ENCODE measurements around the gene PSMD2. TPM values are rescaled to one million over a fixed set of nuclear protein-coding genes. Genes with fewer than 3 reads are reported as not detected.

The PSMD2 gene
- total RNA-seq, 1 experiment from 2014 or later: 285 TPM

DNA sequence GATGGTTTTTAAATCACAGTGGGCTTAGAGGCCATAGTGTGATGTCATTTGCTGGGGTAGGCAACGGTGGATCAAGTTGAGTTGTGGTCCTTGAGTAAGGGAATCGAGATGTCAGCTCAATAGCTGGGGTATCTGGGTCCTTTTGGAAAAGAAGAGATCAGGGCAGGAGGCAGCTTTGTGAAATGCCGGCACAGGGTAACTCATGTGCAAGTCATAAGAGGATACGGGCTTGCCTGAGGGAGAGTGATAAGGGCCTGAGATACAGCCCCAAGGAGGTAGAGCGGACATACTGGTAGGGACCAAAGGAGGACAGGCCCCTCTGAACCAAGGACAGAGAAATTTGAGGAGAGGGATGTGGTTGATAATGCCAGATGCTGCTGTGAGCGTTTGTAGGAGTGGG lies 34.1 kb downstream of the PSMD2 start:
- Mint-ChIP-seq H3K4me1 (ENCODE audit: low read depth, unreplicated experiment) (no peaks in the 10 kb centered on the region), H3K36me3 (ENCODE audit: insufficient read depth, unreplicated experiment) (peaks cover 98% of the 10 kb centered on the region), H3K4me3 (ENCODE audit: unreplicated experiment) (no peak overlapping the region), H3K27me3 (ENCODE audit: insufficient read depth, unreplicated experiment) (no peaks in the 10 kb centered on the region), H3K9me3 (ENCODE audit: unreplicated experiment) (no peaks in the 10 kb centered on the region), H3K27ac (ENCODE audit: unreplicated experiment) (peak overlapping the region; percentile 22)
- ChIA-PET CTCF (no interaction called here), POLR2A (no interaction called here)
- Histone ChIP-seq H3K9me3 (no peaks in the 10 kb centered on the region), H3K4me1 (no peaks in the 10 kb centered on the region), H3K36me3 (ENCODE audit: control insufficient read depth, insufficient read depth, low read length) (peaks cover 9% of the 10 kb centered on the region), H3K4me3 (ENCODE audit: low read depth, low read length) (no peak overlapping the region), H3K27me3 (replicated peaks; ENCODE audit: control insufficient read depth, insufficient read depth, low read length) (no peaks in the 10 kb centered on the region)
- TSS peak; percentile 3 for BruUV-seq (replicated peaks)
- intact Hi-C loops (cut with micrococcal nuclease; ENCODE audit: unreplicated experiment): no loop called here
- TF ChIP-seq, protein P1, sequence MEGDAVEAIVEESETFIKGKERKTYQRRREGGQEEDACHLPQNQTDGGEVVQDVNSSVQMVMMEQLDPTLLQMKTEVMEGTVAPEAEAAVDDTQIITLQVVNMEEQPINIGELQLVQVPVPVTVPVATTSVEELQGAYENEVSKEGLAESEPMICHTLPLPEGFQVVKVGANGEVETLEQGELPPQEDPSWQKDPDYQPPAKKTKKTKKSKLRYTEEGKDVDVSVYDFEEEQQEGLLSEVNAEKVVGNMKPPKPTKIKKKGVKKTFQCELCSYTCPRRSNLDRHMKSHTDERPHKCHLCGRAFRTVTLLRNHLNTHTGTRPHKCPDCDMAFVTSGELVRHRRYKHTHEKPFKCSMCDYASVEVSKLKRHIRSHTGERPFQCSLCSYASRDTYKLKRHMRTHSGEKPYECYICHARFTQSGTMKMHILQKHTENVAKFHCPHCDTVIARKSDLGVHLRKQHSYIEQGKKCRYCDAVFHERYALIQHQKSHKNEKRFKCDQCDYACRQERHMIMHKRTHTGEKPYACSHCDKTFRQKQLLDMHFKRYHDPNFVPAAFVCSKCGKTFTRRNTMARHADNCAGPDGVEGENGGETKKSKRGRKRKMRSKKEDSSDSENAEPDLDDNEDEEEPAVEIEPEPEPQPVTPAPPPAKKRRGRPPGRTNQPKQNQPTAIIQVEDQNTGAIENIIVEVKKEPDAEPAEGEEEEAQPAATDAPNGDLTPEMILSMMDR (IDR thresholded peaks at IDR 0.05; ENCODE audit: insufficient read depth in 1 of 2, low read depth in 1 of 2, low read length in 1 of 2, severe bottlenecking in 1 of 2, unreplicated experiment in 1 of 2): no peak
- DNase-seq: no peak

DNA sequence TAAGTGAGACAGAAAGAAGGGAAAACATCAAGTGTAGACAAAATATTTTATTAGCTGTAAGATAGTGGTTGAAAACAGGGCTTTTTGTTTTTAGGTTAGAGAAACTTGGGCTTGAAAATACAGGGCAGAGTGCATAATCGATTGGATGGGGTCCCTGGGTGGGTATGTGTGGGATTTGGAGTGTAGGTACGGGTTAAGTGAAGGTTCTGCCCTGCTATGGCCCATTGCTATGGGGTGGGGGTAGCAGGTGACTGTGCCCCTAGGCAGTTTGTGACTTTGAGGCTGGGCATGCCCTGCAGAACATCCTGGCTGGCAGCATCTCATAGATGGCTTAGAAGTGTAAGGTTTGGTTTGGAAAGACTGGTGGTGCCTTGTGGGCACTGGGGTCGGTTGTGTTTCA lies 34.7 kb downstream of the PSMD2 start:
- intact Hi-C loops (cut with micrococcal nuclease; ENCODE audit: unreplicated experiment): no loop called here
- H3K4me1 Mint-ChIP-seq (ENCODE audit: low read depth, unreplicated experiment): no peaks in the 10 kb centered on the region
- ChIA-PET CTCF (no interaction called here), POLR2A (no interaction called here)
- no TSS peak for BruUV-seq (replicated peaks)
- no peaks in the 10 kb centered on the region for H3K27me3 Mint-ChIP-seq (ENCODE audit: insufficient read depth, unreplicated experiment)
- H3K4me1 ChIP-seq: no peaks in the 10 kb centered on the region
- H3K27me3 ChIP-seq (replicated peaks; ENCODE audit: control insufficient read depth, insufficient read depth, low read length): no peaks in the 10 kb centered on the region
- H3K36me3 ChIP-seq (ENCODE audit: control insufficient read depth, insufficient read depth, low read length): peaks cover 6% of the 10 kb centered on the region
- H3K4me3 Mint-ChIP-seq (ENCODE audit: unreplicated experiment): no peak overlapping the region
- no peak for DNase-seq
- peaks cover 96% of the 10 kb centered on the region for H3K36me3 Mint-ChIP-seq (ENCODE audit: insufficient read depth, unreplicated experiment)
- H3K4me3 ChIP-seq (ENCODE audit: low read depth, low read length): no peak overlapping the region
- H3K27ac Mint-ChIP-seq (ENCODE audit: unreplicated experiment): peak overlapping the region; percentile 22
- H3K9me3 Mint-ChIP-seq (ENCODE audit: unreplicated experiment): no peaks in the 10 kb centered on the region
- no peaks in the 10 kb centered on the region for H3K9me3 ChIP-seq
- TF ChIP-seq, protein P1 (IDR thresholded peaks at IDR 0.05; ENCODE audit: insufficient read depth in 1 of 2, low read depth in 1 of 2, low read length in 1 of 2, severe bottlenecking in 1 of 2, unreplicated experiment in 1 of 2): no peak

DNA sequence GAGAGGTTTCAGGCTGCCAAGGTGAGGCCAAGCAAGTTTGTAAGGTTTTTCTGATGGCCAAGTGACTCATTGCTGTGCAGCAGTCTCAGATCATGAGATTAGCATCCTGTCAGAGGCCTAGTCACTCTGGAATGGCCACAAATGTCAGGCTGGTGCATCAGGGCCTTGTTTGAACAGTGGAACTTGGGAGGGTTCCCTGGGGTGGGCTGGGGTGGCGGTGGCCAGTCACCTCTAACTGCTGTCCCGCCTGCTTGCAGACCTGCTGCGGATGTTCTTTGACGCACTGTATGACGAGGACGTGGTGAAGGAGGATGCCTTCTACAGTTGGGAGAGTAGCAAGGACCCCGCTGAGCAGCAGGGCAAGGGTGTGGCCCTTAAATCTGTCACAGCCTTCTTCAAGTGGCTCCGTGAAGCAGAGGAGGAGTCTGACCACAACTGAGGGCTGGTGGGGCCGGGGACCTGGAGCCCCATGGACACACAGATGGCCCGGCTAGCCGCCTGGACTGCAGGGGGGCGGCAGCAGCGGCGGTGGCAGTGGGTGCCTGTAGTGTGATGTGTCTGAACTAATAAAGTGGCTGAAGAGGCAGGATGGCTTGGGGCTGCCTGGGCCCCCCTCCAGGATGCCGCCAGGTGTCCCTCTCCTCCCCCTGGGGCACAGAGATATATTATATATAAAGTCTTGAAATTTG lies 35.6 kb downstream of the PSMD2 start:
- no peaks in the 10 kb centered on the region for H3K27me3 Mint-ChIP-seq (ENCODE audit: insufficient read depth, unreplicated experiment)
- intact Hi-C loops (cut with micrococcal nuclease; ENCODE audit: unreplicated experiment): no loop called here
- H3K36me3 ChIP-seq (ENCODE audit: control insufficient read depth, insufficient read depth, low read length): peaks cover 6% of the 10 kb centered on the region
- peak overlapping the region; percentile 53 for H3K27ac Mint-ChIP-seq (ENCODE audit: unreplicated experiment)
- no peak overlapping the region for H3K4me3 ChIP-seq (ENCODE audit: low read depth, low read length)
- H3K4me1 ChIP-seq: no peaks in the 10 kb centered on the region
- no peak overlapping the region for H3K4me3 Mint-ChIP-seq (ENCODE audit: unreplicated experiment)
- no peak for DNase-seq
- peaks cover 93% of the 10 kb centered on the region for H3K36me3 Mint-ChIP-seq (ENCODE audit: insufficient read depth, unreplicated experiment)
- POLR2A ChIA-PET: no interaction called here
- H3K4me1 Mint-ChIP-seq (ENCODE audit: low read depth, unreplicated experiment): no peaks in the 10 kb centered on the region
- TF ChIP-seq, protein P1 (IDR thresholded peaks at IDR 0.05; ENCODE audit: insufficient read depth in 1 of 2, low read depth in 1 of 2, low read length in 1 of 2, severe bottlenecking in 1 of 2, unreplicated experiment in 1 of 2): no peak
- H3K9me3 ChIP-seq: no peaks in the 10 kb centered on the region
- H3K27me3 ChIP-seq (replicated peaks; ENCODE audit: control insufficient read depth, insufficient read depth, low read length): no peaks in the 10 kb centered on the region
- BruUV-seq (replicated peaks): TSS peak; percentile 20
- CTCF ChIA-PET: no interaction called here
- H3K9me3 Mint-ChIP-seq (ENCODE audit: unreplicated experiment): no peaks in the 10 kb centered on the region
